A549 (cell line): ENCODE results near the gene GRIK4. TPM values are rescaled to one million over a fixed set of nuclear protein-coding genes. Genes with fewer than 3 reads are reported as not detected.

Source experiments
- ATAC-seq, 2 experiments: fragments of 200-7000 bp in 1 of 2; fragments of >200 bp in 1 of 2; cut with Nextera tagmentation in 1 of 2; cut with Tn5 transposase in 1 of 2; 3 replicates each; pipeline versions ENCODE4 v1.8.0 to v1.9.1; 2018 to 2020; ENCODE audit warnings: mild to moderate bottlenecking in 1 of 2, moderate library complexity in 1 of 2
- CTCF ChIA-PET: fragments of 300-600 bp; sonication (Branson Sonifier 250); formaldehyde crosslinking; extraction: SDS; loops from one replicate; lab custom pipeline; 2021; ENCODE audit warnings: antibody characterized with exemption, inconsistent platforms; lab: Yijun Ruan, JAX
- POLR2A ChIA-PET: fragments of 350-600 bp; formaldehyde crosslinking; extraction: SDS; loops from one replicate; lab custom pipeline; 2021; ENCODE audit warnings: antibody characterized with exemption, inconsistent platforms; lab: Yijun Ruan, JAX
- DNase-seq, 2 experiments: peaks; one replicate each; pipeline versions ENCODE4 v3.0.0 to v3.0.0-alpha.2; 2011 to 2016; ENCODE audit warnings: low read depth in 1 of 2, low spot score in 1 of 2
- FAIRE-seq: peaks from 2 replicates; lab custom pipeline; 2011; peaks lifted over from hg19 to GRCh38; lab: Jason Lieb, UNC
- H3K27ac ChIP-seq, 2 experiments: fragments of >200 bp; sonication (Bioruptor Twin); formaldehyde crosslinking; 3 replicates each; pipeline ENCODE4 v1.5.1; 2016 to 2017
- H3K4me1 ChIP-seq: fragments of >200 bp; sonication (Bioruptor Twin); formaldehyde crosslinking; 3 replicates; pipeline ENCODE4 v1.6.1; 2016
- H3K4me2 ChIP-seq: fragments of >200 bp; sonication (Bioruptor Twin); formaldehyde crosslinking; 3 replicates; pipeline ENCODE4 v1.6.1; 2016
- H3K4me3 ChIP-seq: fragments of >200 bp; sonication (Bioruptor Twin); formaldehyde crosslinking; 3 replicates; pipeline ENCODE4 v1.5.1; 2016
- H3K9me3 ChIP-seq: fragments of >200 bp; sonication (Bioruptor Twin); formaldehyde crosslinking; 3 replicates; pipeline ENCODE4 v1.6.1; 2016
- ATOH8 ChIP-seq: fragments of 250-450 bp; sonication (Bioruptor Pico); IDR thresholded peaks from 2 replicates; pipeline ENCODE4 v1.5.0; 2020; ENCODE audit warnings: low read depth, mild to moderate bottlenecking, moderate library complexity
- BCL3 ChIP-seq: fragments of >200 bp; sonication (Bioruptor Twin); formaldehyde crosslinking; IDR thresholded peaks from 3 replicates; pipeline ENCODE4 v1.6.1; 2016
- CBX2 ChIP-seq: fragments of 200-600 bp; sonication (generic); IDR thresholded peaks from 2 replicates; pipeline ENCODE4 v1.6.1; 2016; ENCODE audit warnings: low read depth, mild to moderate bottlenecking, borderline replicate concordance
- CEBPB ChIP-seq, 2 experiments: fragments of >200 bp in 1 of 2; sonication (Bioruptor Twin) in 1 of 2; formaldehyde crosslinking in 1 of 2; IDR thresholded peaks; 2 replicates each; pipeline ENCODE4 v1.6.1; 2012 to 2016
- CHD2 ChIP-seq: fragments of 150-350 bp; IDR thresholded peaks from 2 replicates; pipeline ENCODE4 v1.6.1; 2014; ENCODE audit warnings: low read length; ENCODE audit not compliant: partially characterized antibody
- EHF ChIP-seq: fragments of 250-450 bp; sonication (Bioruptor Pico); IDR thresholded peaks from 2 replicates; pipeline ENCODE4 v1.5.0; 2020; ENCODE audit warnings: mild to moderate bottlenecking
- ESRRA ChIP-seq: fragments of 150-350 bp; IDR thresholded peaks from 2 replicates; pipeline ENCODE4 v1.6.1; 2014; ENCODE audit warnings: mild to moderate bottlenecking, low read length, borderline replicate concordance
- FOSL2 ChIP-seq, 2 experiments: fragments of 450-650 bp in 1 of 2; fragments of >200 bp in 1 of 2; sonication (Bioruptor Twin) in 1 of 2; formaldehyde crosslinking; IDR thresholded peaks; 2 replicates each; pipeline versions ENCODE4 v1.5.0 to v1.6.1; 2016 to 2020; ENCODE audit warnings: mild to moderate bottlenecking in 1 of 2, moderate library complexity in 1 of 2
- GATA3 ChIP-seq: IDR thresholded peaks from 2 replicates; pipeline ENCODE4 v1.6.1; 2012; ENCODE audit warnings: borderline replicate concordance
- HDAC2 ChIP-seq: fragments of 200-600 bp; sonication (generic); IDR thresholded peaks from 2 replicates; pipeline ENCODE4 v1.6.1; 2016
- HES2 ChIP-seq: fragments of >200 bp; sonication (Bioruptor Twin); formaldehyde crosslinking; IDR thresholded peaks from 2 replicates; pipeline ENCODE4 v1.6.1; 2016
- HEYL ChIP-seq: fragments of 250-450 bp; sonication (Bioruptor Pico); IDR thresholded peaks from 2 replicates; pipeline ENCODE4 v1.8.0; 2021; ENCODE audit warnings: mild to moderate bottlenecking, moderate library complexity
- HMGXB4 ChIP-seq: fragments of 250-450 bp; sonication (Bioruptor Pico); IDR thresholded peaks from 2 replicates; pipeline ENCODE4 v1.5.0; 2021; ENCODE audit warnings: mild to moderate bottlenecking, moderate library complexity, borderline replicate concordance
- MAFK ChIP-seq: fragments of 450-650 bp; IDR thresholded peaks from 2 replicates; pipeline ENCODE4 v1.6.1; 2014; ENCODE audit not compliant: partially characterized antibody
- MAX ChIP-seq: IDR thresholded peaks from 2 replicates; pipeline ENCODE4 v1.6.1; 2012
- MYC ChIP-seq: IDR thresholded peaks from 2 replicates; pipeline ENCODE4 v1.6.1; 2012; ENCODE audit warnings: mild to moderate bottlenecking, inconsistent platforms, low read length, improper control_type of control experiment, borderline replicate concordance
- NFE2L2 ChIP-seq: fragments of 150-350 bp; conservative IDR thresholded peaks from 2 replicates; pipeline ENCODE4 v1.6.1; 2014; ENCODE audit warnings: low read length
- POLR2AphosphoS2 ChIP-seq: conservative IDR thresholded peaks from 2 replicates; pipeline ENCODE4 v1.6.1; 2012; ENCODE audit warnings: low read length, improper control_type of control experiment, inconsistent platforms
- REST ChIP-seq: fragments of 200-600 bp; sonication (generic); IDR thresholded peaks from 2 replicates; pipeline ENCODE4 v1.6.1; 2016; ENCODE audit warnings: antibody characterized with exemption, mild to moderate bottlenecking, moderate library complexity
- WGBS: methylation state at CpG from one replicate; pipeline ENCODE4 v1.1.6; 2017; ENCODE audit errors: missing lambda C conversion rate; 5-methylcytosine and 5-hydroxymethylcytosine counted together
- polyA plus RNA-seq, 4 experiments: library from polyadenylated mRNA; depleted of rRNA in 3 of 4; stranded (reverse); fragments of >200 nt; fragmentation: RNase III in 1 of 4; extraction: RNeasy Plus Mini Kit Qiagen cat#74134 plus additional on column Dnase treatment in 1 of 4; gene quantifications; 2 replicates in 3 of 4; 3 replicates in 1 of 4; pipeline ENCODE4 v1.2.3, GENCODE V29; 2011 to 2017

The GRIK4 gene
- polyA plus RNA-seq, 2 of the 4 experiments (the other 2 are of a cell fraction) = 0.01 TPM; not detected in 1

- Histone ChIP-seq H3K4me1 (no peaks in the 10 kb centered on the region), H3K4me2 (no peak overlapping the region), H3K4me3 (no peak overlapping the region), H3K9me3 (peaks cover 7% of the 10 kb centered on the region), H3K27ac (no peak overlapping the region)
- CTCF ChIA-PET = interaction anchor here (0.6 to 1.8 kb wide), 4 partner anchors 30 to 144 kb away, joined by 3 to 7 read pairs (median 3); partner anchors contain the start of gene GRIK4
- TF ChIP-seq ATOH8 (CRISPR knock-in tag) (no peak), GATA3 (no peak)
- POLR2A ChIA-PET = no interaction called here
- no peak for ATAC-seq
- no peak for FAIRE-seq
- no peak for DNase-seq
- 50% methylated on average over 8 of the region's 8 CpGs for WGBS
Observed at GRCh38 chr11:120540744-120541465, 29.4 kb downstream of the GRIK4 start.

- 64% methylated on average over 6 of the region's 6 CpGs for WGBS
- POLR2A ChIA-PET = no interaction called here
Observed at GRCh38 chr11:120543521-120544215, 32.1 kb downstream of the GRIK4 start.

GRCh38 chr11:120545813-120546212 is 34.3 kb downstream of the GRIK4 start:
- Histone ChIP-seq H3K27ac (no peak overlapping the region), H3K4me1 (peaks cover 13% of the 10 kb centered on the region; the same call in 1 of the 3 replicates), H3K4me3 (no peak overlapping the region), H3K9me3 (peaks cover 7% of the 10 kb centered on the region), H3K4me2 (no peak overlapping the region)
- 33% methylated on average over 6 of the region's 7 CpGs for WGBS
- TF ChIP-seq HES2 (no peak), ATOH8 (CRISPR knock-in tag) (no peak), HMGXB4 (CRISPR knock-in tag) (no peak), BCL3 (no peak), HEYL (CRISPR knock-in tag) (no peak), CBX2 (no peak), EHF (CRISPR knock-in tag) (no peak), POLR2AphosphoS2 (no peak), HDAC2 (no peak), REST (no peak), CEBPB (IDR thresholded peaks at IDR 0.05) (no peak), NFE2L2 (no peak), CHD2 (no peak), ESRRA (no peak), MAX (no peak), MYC (no peak), FOSL2 (IDR thresholded peaks at IDR 0.05) (no peak), FOSL2 (CRISPR knock-in tag; IDR thresholded peaks at IDR 0.05) (no peak)
- no peak for FAIRE-seq
- no peak for ATAC-seq
- DNase-seq = no peak
- ChIA-PET POLR2A (no interaction called here), CTCF (no interaction called here)

More at GRCh38 chr11:120543521-120544215, 32.1 kb downstream of the GRIK4 start:
- no peak for DNase-seq
- FAIRE-seq = no peak
- H3K4me2 ChIP-seq = no peak overlapping the region
- H3K27ac ChIP-seq = no peak overlapping the region
- H3K4me1 ChIP-seq = peaks cover 13% of the 10 kb centered on the region; the same call in 1 of the 3 replicates
- H3K4me3 ChIP-seq = no peak overlapping the region
- peaks cover 7% of the 10 kb centered on the region for H3K9me3 ChIP-seq
- ATAC-seq = no peak
- CTCF ChIA-PET = interaction anchor here (0.8 to 1.2 kb wide), 2 partner anchors 20 to 386 kb away, joined by 3 read pairs; no protein-coding TSS in a partner anchor
- TF ChIP-seq MAFK = no peak
